NCI-H1417 (cell line): ENCODE data around the gene UBASH3A.

Experiments
- DNase-seq, 3 experiments: peaks; one replicate each; lab custom pipeline; 2025; lab: John Stamatoyannopoulos, UW

The UBASH3A gene

GRCh38 chr21:42489006-42489563 is 85.4 kb downstream of the UBASH3A start:
- no peak for DNase-seq

GRCh38 chr21:42489991-42490390 is 86.3 kb downstream of the UBASH3A start:
- DNase-seq: no peak

- DNase-seq: no peak
Measured at GRCh38 chr21:42490720-42491119, 87.0 kb downstream of the UBASH3A start.

GRCh38 chr21:42491328-42491727 is 87.6 kb downstream of the UBASH3A start:
- DNase-seq: no peak

- no peak for DNase-seq
Measured at GRCh38 chr21:42492201-42492600, 88.5 kb downstream of the UBASH3A start.

GRCh38 chr21:42493109-42494060 is 89.7 kb downstream of the UBASH3A start:
- no peak for DNase-seq

GRCh38 chr21:42495027-42495426 is 91.3 kb downstream of the UBASH3A start:
- no peak for DNase-seq

GRCh38 chr21:42495765-42496119 is 92.0 kb downstream of the UBASH3A start:
- DNase-seq: peak in 2 of 3 experiments; percentile 73 to 94

- DNase-seq: peak; percentile 99 to 100 (median 100)
Measured at GRCh38 chr21:42496120-42496838, 92.6 kb downstream of the UBASH3A start, which contains the start of gene RSPH1. Gene RSPH1 (minus strand): TSS chr21:42496224. CDS start chr21:42496186, 38 bp downstream.

- DNase-seq: peak in 2 of 3 experiments; percentile 89 to 90
Measured at GRCh38 chr21:42496839-42497202, 93.1 kb downstream of the UBASH3A start.
